ENCODE data around the gene UBE2M.

- no peak for TF ChIP-seq CTCF (conservative IDR thresholded peaks at IDR 0.05)
- TF ChIP-seq ZFX (IDR thresholded peaks at IDR 0.05), result no peak
Measured at GRCh38 chr19:58584498-58585441, 26.4 kb upstream of the UBE2M start.

Data from C4-2B (cell line).